ENCODE results near the gene SHB.
"Not testable (repeated sequence)": the region's sequence is repeated elsewhere in the genome, so short reads cannot be mapped to it uniquely, and the experiment has no call there.

Gene SHB

GRCh38 chr9:37969130-37969529 is 99.9 kb downstream of the SHB start:
- Mint-ChIP-seq H3K27me3 (no peaks in the 10 kb centered on the region), H3K27ac (no peak overlapping the region), H3K36me3 (ENCODE audit: low read depth) (no peaks in the 10 kb centered on the region), H3K9me3 (no peaks in the 10 kb centered on the region), H3K4me3 (no peak overlapping the region), H3K4me1 (ENCODE audit: low read depth) (peaks cover 26% of the 10 kb centered on the region)
- DNase-seq, result no peak

- Mint-ChIP-seq H3K4me1 (ENCODE audit: low read depth) (peaks cover 29% of the 10 kb centered on the region), H3K4me3 (no peak overlapping the region), H3K27ac (no peak overlapping the region), H3K27me3 (no peaks in the 10 kb centered on the region), H3K36me3 (ENCODE audit: low read depth) (no peaks in the 10 kb centered on the region), H3K9me3 (no peaks in the 10 kb centered on the region)
- DNase-seq, result no peak
Observed at GRCh38 chr9:37968228-37968701, 100.8 kb downstream of the SHB start.

GRCh38 chr9:37967761-37968080 is 101.3 kb downstream of the SHB start:
- Mint-ChIP-seq H3K36me3 (ENCODE audit: low read depth) (no peaks in the 10 kb centered on the region), H3K9me3 (no peaks in the 10 kb centered on the region), H3K27ac (no peak overlapping the region)

GRCh38 chr9:37967014-37967760 is 101.8 kb downstream of the SHB start:
- no peak for DNase-seq
- Mint-ChIP-seq H3K4me3 (no peak overlapping the region), H3K4me1 (ENCODE audit: low read depth) (peaks cover 29% of the 10 kb centered on the region)

More at GRCh38 chr9:37967761-37968080, 101.3 kb downstream of the SHB start:
- no peak overlapping the region for H3K4me3 Mint-ChIP-seq
- no peak for DNase-seq
- no peaks in the 10 kb centered on the region for H3K27me3 Mint-ChIP-seq
- peaks cover 29% of the 10 kb centered on the region for H3K4me1 Mint-ChIP-seq (ENCODE audit: low read depth)

GRCh38 chr9:37966412-37967013 is 102.5 kb downstream of the SHB start:
- no peaks in the 10 kb centered on the region for H3K36me3 Mint-ChIP-seq (ENCODE audit: low read depth)
- no peak overlapping the region for H3K4me3 Mint-ChIP-seq
- no peak overlapping the region for H3K27ac Mint-ChIP-seq
- H3K27me3 Mint-ChIP-seq, result no peaks in the 10 kb centered on the region
- no peaks in the 10 kb centered on the region for H3K9me3 Mint-ChIP-seq
- no peak for DNase-seq
- H3K4me1 Mint-ChIP-seq (ENCODE audit: low read depth), result peaks cover 31% of the 10 kb centered on the region

More at GRCh38 chr9:37967014-37967760, 101.8 kb downstream of the SHB start:
- no peaks in the 10 kb centered on the region for H3K36me3 Mint-ChIP-seq (ENCODE audit: low read depth)
- H3K27ac Mint-ChIP-seq, result no peak overlapping the region
- no peaks in the 10 kb centered on the region for H3K27me3 Mint-ChIP-seq
- H3K9me3 Mint-ChIP-seq, result no peaks in the 10 kb centered on the region

GRCh38 chr9:37965676-37966345 is 103.2 kb downstream of the SHB start:
- peaks cover 30% of the 10 kb centered on the region for H3K4me1 Mint-ChIP-seq (ENCODE audit: low read depth)
- not testable (repeated sequence) for H3K9me3 Mint-ChIP-seq; H3K27me3 Mint-ChIP-seq; H3K4me3 Mint-ChIP-seq; DNase-seq; H3K36me3 Mint-ChIP-seq (ENCODE audit: low read depth); H3K27ac Mint-ChIP-seq

GRCh38 chr9:37965116-37965515 is 103.9 kb downstream of the SHB start:
- peaks cover 29% of the 10 kb centered on the region for H3K4me1 Mint-ChIP-seq (ENCODE audit: low read depth)
- peak overlapping the region; percentile 60 for H3K27ac Mint-ChIP-seq
- H3K9me3 Mint-ChIP-seq, result no peaks in the 10 kb centered on the region
- no peaks in the 10 kb centered on the region for H3K27me3 Mint-ChIP-seq
- no peak overlapping the region for H3K4me3 Mint-ChIP-seq
- no peak for DNase-seq
- no peaks in the 10 kb centered on the region for H3K36me3 Mint-ChIP-seq (ENCODE audit: low read depth)

GRCh38 chr9:37964740-37965081 is 104.3 kb downstream of the SHB start:
- Mint-ChIP-seq H3K4me3 (no peak overlapping the region), H3K27me3 (no peaks in the 10 kb centered on the region), H3K9me3 (no peaks in the 10 kb centered on the region), H3K36me3 (ENCODE audit: low read depth) (no peaks in the 10 kb centered on the region), H3K27ac (peak overlapping the region; percentile 60), H3K4me1 (ENCODE audit: low read depth) (peaks cover 29% of the 10 kb centered on the region)
- no peak for DNase-seq

- no peak for DNase-seq
- Mint-ChIP-seq H3K27me3 (no peaks in the 10 kb centered on the region), H3K36me3 (ENCODE audit: low read depth) (no peaks in the 10 kb centered on the region), H3K4me3 (no peak overlapping the region), H3K9me3 (no peaks in the 10 kb centered on the region), H3K27ac (no peak overlapping the region), H3K4me1 (ENCODE audit: low read depth) (peaks cover 29% of the 10 kb centered on the region)
Observed at GRCh38 chr9:37963936-37964739, 104.9 kb downstream of the SHB start.

GRCh38 chr9:37961351-37961750 is 107.7 kb downstream of the SHB start:
- no peak overlapping the region for H3K4me3 Mint-ChIP-seq

GRCh38 chr9:37960631-37961030 is 108.4 kb downstream of the SHB start:
- no peaks in the 10 kb centered on the region for H3K27me3 Mint-ChIP-seq
- H3K4me1 Mint-ChIP-seq (ENCODE audit: low read depth), result peaks cover 20% of the 10 kb centered on the region
- H3K4me3 Mint-ChIP-seq, result no peak overlapping the region
- no peaks in the 10 kb centered on the region for H3K36me3 Mint-ChIP-seq (ENCODE audit: low read depth)
- H3K9me3 Mint-ChIP-seq, result no peaks in the 10 kb centered on the region
- H3K27ac Mint-ChIP-seq, result no peak overlapping the region
- no peak for DNase-seq

More at GRCh38 chr9:37961351-37961750, 107.7 kb downstream of the SHB start:
- Mint-ChIP-seq H3K27ac (no peak overlapping the region), H3K9me3 (no peaks in the 10 kb centered on the region), H3K36me3 (ENCODE audit: low read depth) (no peaks in the 10 kb centered on the region), H3K4me1 (ENCODE audit: low read depth) (peaks cover 25% of the 10 kb centered on the region), H3K27me3 (no peaks in the 10 kb centered on the region)
- DNase-seq, result no peak

- H3K27ac Mint-ChIP-seq, result no peak overlapping the region
- H3K27me3 Mint-ChIP-seq, result no peaks in the 10 kb centered on the region
- peaks cover 19% of the 10 kb centered on the region for H3K4me1 Mint-ChIP-seq (ENCODE audit: low read depth)
- no peaks in the 10 kb centered on the region for H3K9me3 Mint-ChIP-seq
- no peak for DNase-seq
- H3K4me3 Mint-ChIP-seq, result no peak overlapping the region
- no peaks in the 10 kb centered on the region for H3K36me3 Mint-ChIP-seq (ENCODE audit: low read depth)
Observed at GRCh38 chr9:37959976-37960375, 109.1 kb downstream of the SHB start.

- no peaks in the 10 kb centered on the region for H3K9me3 Mint-ChIP-seq
- no peak overlapping the region for H3K27ac Mint-ChIP-seq
Observed at GRCh38 chr9:37958154-37958553, 110.9 kb downstream of the SHB start.

GRCh38 chr9:37957664-37957953 is 111.4 kb downstream of the SHB start:
- no peak for DNase-seq
- no peaks in the 10 kb centered on the region for H3K27me3 Mint-ChIP-seq
- H3K4me1 Mint-ChIP-seq (ENCODE audit: low read depth), result peaks cover 31% of the 10 kb centered on the region
- H3K36me3 Mint-ChIP-seq (ENCODE audit: low read depth), result peaks cover 1% of the 10 kb centered on the region
- H3K4me3 Mint-ChIP-seq, result no peak overlapping the region
- H3K9me3 Mint-ChIP-seq, result no peaks in the 10 kb centered on the region
- H3K27ac Mint-ChIP-seq, result no peak overlapping the region

More at GRCh38 chr9:37958154-37958553, 110.9 kb downstream of the SHB start:
- no peaks in the 10 kb centered on the region for H3K27me3 Mint-ChIP-seq
- peaks cover 26% of the 10 kb centered on the region for H3K4me1 Mint-ChIP-seq (ENCODE audit: low read depth)
- peaks cover 1% of the 10 kb centered on the region for H3K36me3 Mint-ChIP-seq (ENCODE audit: low read depth)
- H3K4me3 Mint-ChIP-seq, result no peak overlapping the region
- no peak for DNase-seq
